ENCODE measurements around the gene SGCA. TPM values are rescaled to one million over a fixed set of nuclear protein-coding genes. Genes with fewer than 3 reads are reported as not detected.

SGCA gene
- total RNA-seq, 1 donor from 2014 or later: not detected

DNA sequence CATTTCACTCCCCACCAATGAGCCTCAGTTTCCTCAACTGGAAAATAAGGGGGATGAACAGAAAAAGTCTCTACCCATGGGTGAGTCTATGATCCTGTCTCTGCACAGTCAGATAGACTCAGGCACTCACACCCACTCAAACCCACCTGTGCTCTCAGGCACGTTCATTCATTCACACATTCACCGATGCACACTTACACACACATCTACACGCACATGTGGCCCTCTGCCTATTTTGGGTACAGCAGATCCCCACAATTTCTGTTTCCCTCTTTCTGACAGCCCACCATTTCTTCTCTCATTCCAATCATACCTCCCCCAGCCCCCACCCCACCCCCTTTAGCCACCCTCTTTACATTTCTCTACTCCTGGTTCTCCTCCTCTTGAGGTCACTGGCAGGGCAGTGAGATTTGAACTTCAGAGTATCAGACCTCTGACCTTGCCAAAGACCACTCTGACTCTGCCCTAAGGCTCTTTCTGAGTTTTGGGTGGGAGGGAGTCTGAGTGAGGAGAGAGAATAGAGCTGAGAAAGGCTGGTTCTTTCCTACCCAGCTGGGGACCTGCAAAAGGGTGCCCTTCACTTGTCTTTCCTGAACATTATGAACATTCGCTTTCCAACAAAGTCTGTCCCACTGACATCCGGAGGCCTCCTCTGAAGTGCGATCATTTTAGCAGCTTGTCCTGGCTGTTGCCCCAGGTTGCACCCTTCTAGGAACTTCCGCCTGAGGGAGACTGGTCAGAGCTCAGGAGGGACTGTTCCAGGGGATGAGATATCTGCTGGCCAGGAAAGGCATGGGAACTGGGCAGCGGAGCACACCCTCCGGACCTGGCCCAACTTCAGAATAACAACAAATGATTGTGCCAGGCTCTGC is 45.7 kb downstream of the SGCA start:
- Histone ChIP-seq H2AFZ (replicated peaks) (no peak overlapping the region), H3K27me3 (peaks cover 10% of the 10 kb centered on the region), H3K4me3 (no peak overlapping the region), H3K79me2 (ENCODE audit: low read depth) (no peaks in the 10 kb centered on the region), H3K9me3 (ENCODE audit: low read depth) (no peaks in the 10 kb centered on the region), H4K20me1 (ENCODE audit: low read depth) (no peaks in the 10 kb centered on the region), H3K4me2 (peak overlapping the region; percentile 55), H3K9ac (no peak overlapping the region), H3K27ac (no peak overlapping the region), H3F3A (ENCODE audit: low read depth) (peaks cover 13% of the 10 kb centered on the region), H3K36me3 (no peaks in the 10 kb centered on the region), H3K4me1 (peaks cover 38% of the 10 kb centered on the region)
- Mint-ChIP-seq H3K4me3 (peak overlapping the region; percentile 69), H3K4me1 (peaks cover 71% of the 10 kb centered on the region), H3K9me3 (peaks cover 2% of the 10 kb centered on the region), H3K27me3 (ENCODE audit: insufficient read depth, low read depth) (peaks cover 13% of the 10 kb centered on the region), H3K27ac (peak overlapping the region; percentile 91), H3K36me3 (no peaks in the 10 kb centered on the region)
- no peak for DNase-seq (ENCODE audit: low spot score)
- no peak for TF ChIP-seq EZH2 (IDR thresholded peaks at IDR 0.05)
- TF ChIP-seq, protein P1, sequence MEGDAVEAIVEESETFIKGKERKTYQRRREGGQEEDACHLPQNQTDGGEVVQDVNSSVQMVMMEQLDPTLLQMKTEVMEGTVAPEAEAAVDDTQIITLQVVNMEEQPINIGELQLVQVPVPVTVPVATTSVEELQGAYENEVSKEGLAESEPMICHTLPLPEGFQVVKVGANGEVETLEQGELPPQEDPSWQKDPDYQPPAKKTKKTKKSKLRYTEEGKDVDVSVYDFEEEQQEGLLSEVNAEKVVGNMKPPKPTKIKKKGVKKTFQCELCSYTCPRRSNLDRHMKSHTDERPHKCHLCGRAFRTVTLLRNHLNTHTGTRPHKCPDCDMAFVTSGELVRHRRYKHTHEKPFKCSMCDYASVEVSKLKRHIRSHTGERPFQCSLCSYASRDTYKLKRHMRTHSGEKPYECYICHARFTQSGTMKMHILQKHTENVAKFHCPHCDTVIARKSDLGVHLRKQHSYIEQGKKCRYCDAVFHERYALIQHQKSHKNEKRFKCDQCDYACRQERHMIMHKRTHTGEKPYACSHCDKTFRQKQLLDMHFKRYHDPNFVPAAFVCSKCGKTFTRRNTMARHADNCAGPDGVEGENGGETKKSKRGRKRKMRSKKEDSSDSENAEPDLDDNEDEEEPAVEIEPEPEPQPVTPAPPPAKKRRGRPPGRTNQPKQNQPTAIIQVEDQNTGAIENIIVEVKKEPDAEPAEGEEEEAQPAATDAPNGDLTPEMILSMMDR (IDR thresholded peaks at IDR 0.05): no peak
- no peak for TF ChIP-seq EZH2phosphoT487 (IDR thresholded peaks at IDR 0.05)

DNA sequence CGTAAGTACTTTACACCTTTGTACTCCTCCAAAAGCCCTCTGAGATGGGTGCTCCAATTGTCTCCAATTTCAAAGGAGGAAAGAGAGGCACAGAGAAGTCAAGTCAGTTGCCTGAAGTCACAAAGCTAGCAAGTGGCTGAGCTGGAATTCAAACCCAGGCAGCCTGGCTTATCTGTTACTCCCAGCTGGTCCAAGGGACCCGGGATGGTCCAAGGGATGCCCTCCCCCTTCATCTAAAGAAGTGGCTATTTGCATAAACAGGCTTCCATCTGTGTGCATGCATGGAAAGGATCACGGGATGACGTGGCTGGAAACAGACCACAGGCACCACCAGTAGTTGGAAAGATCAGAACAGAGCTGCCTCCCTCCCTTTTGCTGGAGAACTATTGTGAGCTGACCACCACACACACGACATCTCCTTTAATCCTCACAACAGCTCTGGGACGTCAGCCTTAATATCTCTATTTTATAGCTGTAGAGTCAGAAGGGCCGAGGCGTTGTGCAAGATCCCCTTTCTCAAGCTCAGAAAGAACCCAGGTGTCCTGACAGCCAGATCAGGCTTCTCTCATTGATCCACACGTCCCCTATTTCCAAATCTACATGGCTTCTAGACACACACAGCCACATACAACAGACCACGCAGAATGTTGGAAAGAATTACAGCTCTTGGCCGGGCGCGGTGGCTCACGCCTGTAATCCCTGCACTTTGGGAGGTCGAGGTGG is 46.5 kb downstream of the SGCA start:
- Mint-ChIP-seq H3K9me3 (peaks cover 2% of the 10 kb centered on the region), H3K27me3 (ENCODE audit: insufficient read depth, low read depth) (peaks cover 13% of the 10 kb centered on the region), H3K4me3 (peak overlapping the region; percentile 37), H3K27ac (peak overlapping the region; percentile 90), H3K4me1 (peaks cover 67% of the 10 kb centered on the region), H3K36me3 (no peaks in the 10 kb centered on the region)
- Histone ChIP-seq H4K20me1 (ENCODE audit: low read depth) (no peaks in the 10 kb centered on the region), H3K79me2 (ENCODE audit: low read depth) (no peaks in the 10 kb centered on the region), H3K9ac (no peak overlapping the region), H2AFZ (replicated peaks) (no peak overlapping the region), H3K27ac (no peak overlapping the region), H3K9me3 (ENCODE audit: low read depth) (no peaks in the 10 kb centered on the region), H3K4me3 (no peak overlapping the region), H3K4me1 (peaks cover 31% of the 10 kb centered on the region), H3K36me3 (no peaks in the 10 kb centered on the region), H3K4me2 (peak overlapping the region; percentile 21), H3F3A (ENCODE audit: low read depth) (peaks cover 9% of the 10 kb centered on the region), H3K27me3 (peaks cover 10% of the 10 kb centered on the region)
- TF ChIP-seq EZH2 (IDR thresholded peaks at IDR 0.05) (no peak), EZH2phosphoT487 (IDR thresholded peaks at IDR 0.05) (no peak)
- TF ChIP-seq, protein P1 (IDR thresholded peaks at IDR 0.05): no peak
- DNase-seq (ENCODE audit: low spot score): no peak

DNA sequence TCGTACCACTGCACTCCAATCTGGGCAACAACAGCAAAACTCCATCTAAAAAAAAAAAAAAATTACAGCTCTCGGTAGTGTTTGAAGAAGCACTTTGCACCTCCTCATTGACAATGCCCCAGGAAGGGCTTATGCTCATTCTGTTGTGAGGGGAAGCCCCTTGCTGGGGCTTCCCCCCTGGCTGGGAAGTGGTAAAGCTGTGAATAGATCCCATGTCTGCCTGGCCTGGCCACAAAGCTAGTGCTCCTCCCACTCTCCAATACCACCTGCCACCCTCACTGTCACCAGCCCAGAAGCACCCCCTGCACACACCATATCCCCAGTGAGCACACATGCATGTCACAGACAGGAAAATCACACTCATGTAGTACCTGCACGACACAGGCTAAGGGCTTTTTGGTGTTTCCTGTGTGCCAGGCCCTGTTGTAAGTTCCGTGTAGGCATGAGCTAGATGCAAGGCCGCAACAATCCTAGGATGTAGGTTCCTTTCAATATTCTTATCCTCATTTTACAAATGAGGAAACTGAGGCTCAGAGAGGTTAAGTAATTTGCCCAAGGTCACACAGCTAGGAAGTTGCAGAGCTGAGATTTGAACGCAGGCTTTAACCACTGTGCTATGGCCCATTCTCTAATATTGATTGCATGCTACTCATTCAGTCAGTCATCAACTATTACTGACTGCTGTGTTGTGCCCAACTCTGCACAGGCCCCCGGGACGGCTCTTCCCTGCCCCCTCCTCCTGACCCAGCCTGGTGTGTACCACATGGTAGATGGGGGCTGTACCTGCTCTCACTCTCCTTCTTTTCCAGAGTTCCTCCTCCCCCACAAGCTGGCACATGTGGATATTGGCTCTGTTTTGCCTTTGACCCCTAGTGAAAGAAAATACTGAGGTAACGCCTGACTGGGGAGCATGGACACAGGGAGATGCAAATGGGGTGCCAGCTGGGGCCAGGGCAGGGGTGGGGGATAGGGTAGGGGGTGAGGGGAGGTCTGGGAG is 47.5 kb downstream of the SGCA start:
- Mint-ChIP-seq H3K36me3 (no peaks in the 10 kb centered on the region), H3K27me3 (ENCODE audit: insufficient read depth, low read depth) (peaks cover 13% of the 10 kb centered on the region), H3K4me3 (peak overlapping the region; percentile 52), H3K27ac (peak overlapping the region; percentile 21), H3K9me3 (peaks cover 2% of the 10 kb centered on the region), H3K4me1 (peaks cover 71% of the 10 kb centered on the region)
- H3K27ac ChIP-seq: no peak overlapping the region
- no peaks in the 10 kb centered on the region for H3K9me3 ChIP-seq (ENCODE audit: low read depth)
- no peaks in the 10 kb centered on the region for H3K79me2 ChIP-seq (ENCODE audit: low read depth)
- peak; percentile 71 for DNase-seq (ENCODE audit: low spot score)
- H4K20me1 ChIP-seq (ENCODE audit: low read depth): no peaks in the 10 kb centered on the region
- no peak for TF ChIP-seq EZH2 (IDR thresholded peaks at IDR 0.05)
- TF ChIP-seq, protein P1 (IDR thresholded peaks at IDR 0.05): peak; percentile 37
- H3K36me3 ChIP-seq: no peaks in the 10 kb centered on the region
- H3K4me2 ChIP-seq: peak overlapping the region; percentile 21
- H3K4me3 ChIP-seq: no peak overlapping the region
- H3K4me1 ChIP-seq: peaks cover 24% of the 10 kb centered on the region
- peaks cover 3% of the 10 kb centered on the region for H3F3A ChIP-seq (ENCODE audit: low read depth)
- no peak overlapping the region for H2AFZ ChIP-seq (replicated peaks)
- H3K27me3 ChIP-seq: peaks cover 10% of the 10 kb centered on the region
- no peak overlapping the region for H3K9ac ChIP-seq
